ELF-1 (cell line): Measurements from ENCODE around the gene APOA1.

Experiments
- DNase-seq: peaks from one replicate; pipeline ENCODE4 v3.0.0-alpha.2; 2016; ENCODE audit warnings: low read depth, low spot score

The APOA1 gene

GRCh38 chr11:116857936-116858335 lies 20.5 kb upstream of the APOA1 start:
- DNase-seq: no peak

GRCh38 chr11:116857316-116857715 lies 19.9 kb upstream of the APOA1 start:
- no peak for DNase-seq

GRCh38 chr11:116856423-116856822 lies 19.0 kb upstream of the APOA1 start:
- no peak for DNase-seq

GRCh38 chr11:116855413-116855812 lies 18.0 kb upstream of the APOA1 start:
- no peak for DNase-seq

GRCh38 chr11:116853461-116854073 lies 16.1 kb upstream of the APOA1 start:
- DNase-seq: no peak

GRCh38 chr11:116852261-116853031 lies 15.0 kb upstream of the APOA1 start:
- no peak for DNase-seq

- no peak for DNase-seq
Measured at GRCh38 chr11:116851626-116852025, 14.2 kb upstream of the APOA1 start.

- no peak for DNase-seq
Measured at GRCh38 chr11:116849486-116849885, 12.1 kb upstream of the APOA1 start.

- DNase-seq: no peak
Measured at GRCh38 chr11:116849060-116849459, 11.6 kb upstream of the APOA1 start.

- DNase-seq: no peak
Measured at GRCh38 chr11:116847612-116848011, 10.2 kb upstream of the APOA1 start.

- DNase-seq: no peak
Measured at GRCh38 chr11:116844722-116845121, 7.3 kb upstream of the APOA1 start.

- no peak for DNase-seq
Measured at GRCh38 chr11:116843661-116844060, 6.2 kb upstream of the APOA1 start.

- DNase-seq: no peak
Measured at GRCh38 chr11:116842909-116843308, 5.5 kb upstream of the APOA1 start.

- DNase-seq: no peak
Measured at GRCh38 chr11:116842117-116842516, 4.7 kb upstream of the APOA1 start.

GRCh38 chr11:116840746-116841296 lies 3.4 kb upstream of the APOA1 start:
- no peak for DNase-seq

GRCh38 chr11:116840224-116840745 lies 2.9 kb upstream of the APOA1 start:
- no peak for DNase-seq

GRCh38 chr11:116838321-116839084 lies 1.1 kb upstream of the APOA1 start:
- DNase-seq: no peak

- no peak for DNase-seq
Measured at GRCh38 chr11:116836632-116836991, 810 bp downstream of the APOA1 start.

- peak; percentile 95 for DNase-seq
Measured at GRCh38 chr11:116835791-116836631, 1.4 kb downstream of the APOA1 start.

GRCh38 chr11:116835042-116835772 lies 2.2 kb downstream of the APOA1 start:
- no peak for DNase-seq
